Mesendoderm (in vitro differentiated cells): Measurements from ENCODE around the gene GAK.
A peak's percentile ranks its signal among the peaks of the same experiment; 100 is the strongest.
"Not testable (repeated sequence)": the region's sequence is repeated elsewhere in the genome, so short reads cannot be mapped to it uniquely, and the experiment has no call there.

Experiments used
- DNase-seq: peaks from one replicate; pipeline ENCODE4 v3.0.0; 2013
- H2AK5ac ChIP-seq: 2 replicates; pipeline ENCODE4 v1.6.1; 2013; ENCODE audit warnings: low read length, inconsistent platforms
- H2BK120ac ChIP-seq: 2 replicates; pipeline ENCODE4 v1.6.1; 2013; ENCODE audit warnings: low read depth, mild to moderate bottlenecking, low read length, moderate library complexity, mixed read lengths
- H2BK15ac ChIP-seq: replicated peaks from 2 replicates; pipeline ENCODE4 v1.6.1; 2013; ENCODE audit warnings: low read depth, mild to moderate bottlenecking, moderate library complexity
- H2BK5ac ChIP-seq: 2 replicates; pipeline ENCODE4 v1.6.1; 2013; ENCODE audit warnings: low read length, inconsistent platforms
- H3K18ac ChIP-seq: 2 replicates; pipeline ENCODE4 v1.6.1; 2013; ENCODE audit warnings: mild to moderate bottlenecking, low read length, mixed read lengths
- H3K23ac ChIP-seq: one replicate; pipeline ENCODE4 v1.6.1; 2013; ENCODE audit warnings: low read length
- H3K27ac ChIP-seq: 2 replicates; pipeline ENCODE4 v1.5.1; 2013; ENCODE audit warnings: low read depth, mild to moderate bottlenecking, inconsistent platforms, low read length, moderate library complexity
- H3K27me3 ChIP-seq: 2 replicates; pipeline ENCODE4 v1.6.1; 2013; ENCODE audit warnings: low read length, control low read depth, mild to moderate bottlenecking, inconsistent platforms; ENCODE audit not compliant: insufficient read depth, poor library complexity
- H3K36me3 ChIP-seq: 2 replicates; pipeline ENCODE4 v1.6.1; 2013; ENCODE audit warnings: low read length, inconsistent platforms; ENCODE audit not compliant: control insufficient read depth, insufficient read depth
- H3K4ac ChIP-seq: one replicate; pipeline ENCODE4 v1.6.1; 2013; ENCODE audit warnings: low read depth, mild to moderate bottlenecking, low read length, moderate library complexity
- H3K4me1 ChIP-seq: 2 replicates; pipeline ENCODE4 v1.6.1; 2013; ENCODE audit warnings: low read depth, low read length, inconsistent platforms; ENCODE audit not compliant: control insufficient read depth
- H3K4me2 ChIP-seq: 2 replicates; pipeline ENCODE4 v1.6.1; 2013; ENCODE audit warnings: low read length
- H3K4me3 ChIP-seq: 2 replicates; pipeline ENCODE4 v1.5.1; 2013; ENCODE audit warnings: mild to moderate bottlenecking, low read length
- H3K56ac ChIP-seq: one replicate; pipeline ENCODE4 v1.6.1; 2013; ENCODE audit warnings: low read length
- H3K79me1 ChIP-seq: 2 replicates; pipeline ENCODE4 v1.6.1; 2013; ENCODE audit warnings: low read length, inconsistent platforms
- H3K79me2 ChIP-seq: 2 replicates; pipeline ENCODE4 v1.6.1; 2013; ENCODE audit warnings: mild to moderate bottlenecking, low read length; ENCODE audit not compliant: control insufficient read depth, insufficient read depth
- H3K9ac ChIP-seq: 2 replicates; pipeline ENCODE4 v1.6.1; 2013; ENCODE audit warnings: low read length, inconsistent platforms
- H4K5ac ChIP-seq: one replicate; pipeline ENCODE4 v1.6.1; 2013; ENCODE audit warnings: low read length
- H4K8ac ChIP-seq: one replicate; pipeline ENCODE4 v1.6.1; 2013; ENCODE audit warnings: low read depth, mild to moderate bottlenecking, control low read depth, low read length, moderate library complexity
- WGBS: extraction: QIAGEN DNeasy Blood & Tissue Kit; methylation state at CpG from one replicate; pipeline ENCODE4 v1.1.7; 2013; ENCODE audit warnings: low lambda C conversion rate, missing lambda C conversion rate; ENCODE audit not compliant: insufficient coverage; ENCODE audit errors: extremely low coverage; 5-methylcytosine and 5-hydroxymethylcytosine counted together

Gene GAK

DNA sequence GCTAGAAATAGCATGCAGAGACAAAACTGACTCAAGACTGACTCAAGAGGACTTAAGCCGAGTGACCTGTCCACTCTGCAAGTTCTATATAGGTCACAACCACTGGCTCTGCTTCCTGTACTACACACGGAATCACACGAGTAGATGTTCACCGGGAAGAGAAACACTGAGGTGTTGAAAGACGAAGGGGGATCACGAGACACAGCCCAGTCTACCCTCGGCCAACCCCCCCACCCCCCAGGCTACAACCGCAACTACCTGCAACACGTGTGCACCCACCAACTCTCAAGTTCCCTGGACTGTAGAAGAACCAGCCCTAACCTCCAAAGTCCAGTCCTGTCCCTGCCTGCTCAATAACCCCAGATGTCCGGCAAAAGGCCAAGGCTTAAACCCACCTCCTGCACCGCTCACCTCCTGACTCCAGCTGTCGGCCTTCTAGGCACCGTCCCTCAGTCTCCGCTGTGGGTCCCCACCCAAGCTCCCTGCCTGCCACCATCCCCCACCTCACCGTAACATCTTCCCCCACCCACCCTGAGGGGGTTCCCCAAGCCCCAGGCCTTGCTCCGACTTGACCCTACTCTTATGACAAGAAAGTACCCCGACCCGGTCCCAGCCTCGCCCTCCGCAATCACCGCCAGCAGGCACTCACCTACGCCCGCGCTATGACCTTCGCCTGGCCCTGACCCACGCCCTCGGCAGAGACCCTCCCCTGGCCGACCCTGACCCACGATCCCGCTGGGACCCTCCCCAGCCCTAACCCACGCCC is 739 bp downstream of the GAK start:
- H3K27me3 ChIP-seq, result no peaks in the 10 kb centered on the region
- DNase-seq, result no peak
- peaks cover 23% of the 10 kb centered on the region for H3K79me2 ChIP-seq
- H3K4me2 ChIP-seq, result peak overlapping the region; percentile 85
- H3K4ac ChIP-seq, result no peak overlapping the region
- H3K23ac ChIP-seq, result peak overlapping the region; percentile 94
- H3K27ac ChIP-seq, result peak overlapping the region; percentile 2
- peak overlapping the region; percentile 80 for H3K4me3 ChIP-seq
- peak overlapping the region; percentile 89 for H3K9ac ChIP-seq
- H3K36me3 ChIP-seq, result no peaks in the 10 kb centered on the region
- no peak overlapping the region for H2AK5ac ChIP-seq
- peaks cover 4% of the 10 kb centered on the region for H3K4me1 ChIP-seq
- H2BK15ac ChIP-seq, result no peak overlapping the region
- H3K79me1 ChIP-seq, result peaks cover 13% of the 10 kb centered on the region
- no peak overlapping the region for H4K5ac ChIP-seq
- H3K56ac ChIP-seq, result peak overlapping the region; percentile 90
- peak overlapping the region; percentile 5 for H3K18ac ChIP-seq
- no peak overlapping the region for H2BK5ac ChIP-seq
- WGBS, result no CpG with 5 or more reads among the region's 31 CpGs
- H2BK120ac ChIP-seq, result no peak overlapping the region
- H4K8ac ChIP-seq, result no peak overlapping the region

- H3K4me2 ChIP-seq, result peak overlapping the region; percentile 85
These were observed 1.3 kb downstream of the GAK start for GRCh38 chr4:930827-931193.

GRCh38 chr4:930028-930551 is 2.0 kb downstream of the GAK start:
- Histone ChIP-seq H3K23ac (no peak overlapping the region), H3K79me2 (peaks cover 35% of the 10 kb centered on the region), H3K4me2 (no peak overlapping the region), H3K4me3 (no peak overlapping the region), H3K36me3 (no peaks in the 10 kb centered on the region), H2AK5ac (no peak overlapping the region), H4K5ac (no peak overlapping the region), H3K27me3 (no peaks in the 10 kb centered on the region), H4K8ac (no peak overlapping the region), H3K56ac (no peak overlapping the region), H2BK15ac (no peak overlapping the region), H2BK5ac (no peak overlapping the region), H3K4me1 (peaks cover 4% of the 10 kb centered on the region), H3K9ac (no peak overlapping the region), H3K27ac (no peak overlapping the region), H3K4ac (no peak overlapping the region), H2BK120ac (no peak overlapping the region), H3K79me1 (peaks cover 24% of the 10 kb centered on the region), H3K18ac (no peak overlapping the region)
- no CpG with 5 or more reads among the region's 3 CpGs for WGBS
- no peak for DNase-seq

More at GRCh38 chr4:930827-931193, 1.3 kb downstream of the GAK start:
- peaks cover 4% of the 10 kb centered on the region for H3K4me1 ChIP-seq
- DNase-seq, result no peak
- no peak overlapping the region for H3K23ac ChIP-seq
- H3K4me3 ChIP-seq, result no peak overlapping the region
- H3K79me1 ChIP-seq, result peaks cover 18% of the 10 kb centered on the region
- peaks cover 28% of the 10 kb centered on the region for H3K79me2 ChIP-seq
- H4K5ac ChIP-seq, result no peak overlapping the region
- no peak overlapping the region for H4K8ac ChIP-seq
- no peak overlapping the region for H3K4ac ChIP-seq
- peak overlapping the region; percentile 89 for H3K9ac ChIP-seq
- H3K36me3 ChIP-seq, result no peaks in the 10 kb centered on the region
- H2BK15ac ChIP-seq, result no peak overlapping the region
- no peak overlapping the region for H3K18ac ChIP-seq
- no peak overlapping the region for H2AK5ac ChIP-seq
- H3K56ac ChIP-seq, result peak overlapping the region; percentile 90
- no peak overlapping the region for H2BK120ac ChIP-seq
- H2BK5ac ChIP-seq, result no peak overlapping the region
- H3K27me3 ChIP-seq, result no peaks in the 10 kb centered on the region
- H3K27ac ChIP-seq, result no peak overlapping the region
- no CpG with 5 or more reads among the region's 7 CpGs for WGBS

DNA sequence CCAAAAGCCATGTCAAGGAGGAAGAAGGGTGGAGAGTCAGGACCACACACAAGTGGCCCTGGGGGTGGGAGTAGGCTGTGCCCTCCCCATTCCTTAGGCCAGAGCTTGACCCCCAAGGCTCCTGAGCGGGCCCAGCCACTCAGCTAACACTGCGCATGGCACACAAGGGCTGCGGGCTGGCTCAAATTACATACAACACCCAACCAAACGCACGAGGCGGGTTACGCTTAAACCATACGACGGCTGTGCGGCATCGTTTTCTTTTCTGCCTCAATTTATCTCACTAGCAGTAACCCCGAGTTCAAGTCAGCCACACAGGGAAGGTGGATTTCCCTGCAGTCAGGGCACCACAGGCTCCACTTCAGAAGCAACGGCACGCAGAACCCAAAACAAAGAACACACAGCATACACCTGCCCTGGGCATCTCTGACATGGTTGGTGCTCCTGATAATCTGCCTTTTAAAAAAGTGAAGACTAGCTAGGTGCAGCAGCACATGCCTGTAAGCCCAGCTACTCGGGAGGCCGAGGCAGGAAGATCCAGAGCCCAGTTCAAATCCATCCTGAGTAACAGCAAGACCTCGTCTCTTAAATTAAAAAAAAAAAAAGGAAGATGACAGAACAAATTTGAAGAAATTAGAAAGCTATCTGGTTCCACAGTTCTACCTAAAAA is 2.9 kb downstream of the GAK start:
- Histone ChIP-seq H4K8ac (no peak overlapping the region), H2BK120ac (no peak overlapping the region), H3K36me3 (no peaks in the 10 kb centered on the region), H2BK5ac (no peak overlapping the region), H3K27ac (no peak overlapping the region), H3K4ac (no peak overlapping the region), H3K56ac (no peak overlapping the region), H3K9ac (no peak overlapping the region), H3K4me1 (peaks cover 4% of the 10 kb centered on the region), H3K4me3 (no peak overlapping the region), H2AK5ac (no peak overlapping the region), H3K79me1 (peaks cover 25% of the 10 kb centered on the region), H3K23ac (no peak overlapping the region), H2BK15ac (no peak overlapping the region), H3K4me2 (no peak overlapping the region), H3K18ac (no peak overlapping the region), H3K79me2 (peaks cover 42% of the 10 kb centered on the region), H4K5ac (no peak overlapping the region), H3K27me3 (no peaks in the 10 kb centered on the region)
- WGBS, result no CpG with 5 or more reads among the region's 17 CpGs
- DNase-seq, result no peak

GRCh38 chr4:927566-927965 is 4.5 kb downstream of the GAK start:
- not testable (repeated sequence) for H3K27me3 ChIP-seq, H2AK5ac ChIP-seq, H3K4me3 ChIP-seq, H4K8ac ChIP-seq, H3K56ac ChIP-seq, H2BK120ac ChIP-seq, H3K23ac ChIP-seq, H3K9ac ChIP-seq, H2BK5ac ChIP-seq, H4K5ac ChIP-seq, H3K4me2 ChIP-seq, DNase-seq, H3K4ac ChIP-seq, H3K36me3 ChIP-seq, H3K18ac ChIP-seq, H2BK15ac ChIP-seq, H3K27ac ChIP-seq, H3K4me1 ChIP-seq
- peaks cover 51% of the 10 kb centered on the region for H3K79me2 ChIP-seq
- peaks cover 28% of the 10 kb centered on the region for H3K79me1 ChIP-seq
- no CpG with 5 or more reads among the region's 21 CpGs for WGBS
